Activated naive CD8-positive, alpha-beta T cell (primary cell): Measurements from ENCODE around the gene SEC22A.

ENCODE experiments used
- H3K27ac Mint-ChIP-seq: one replicate; pipeline ENCODE4 v1.8.0; 2021; ENCODE audit warnings: mixed read lengths
- H3K27me3 Mint-ChIP-seq: one replicate; pipeline ENCODE4 v1.8.0; 2021; ENCODE audit warnings: mixed read lengths
- H3K36me3 Mint-ChIP-seq: one replicate; pipeline ENCODE4 v1.8.0; 2021; ENCODE audit warnings: mixed read lengths
- H3K4me1 Mint-ChIP-seq: one replicate; pipeline ENCODE4 v1.8.0; 2021; ENCODE audit warnings: low read depth, mixed read lengths
- H3K4me3 Mint-ChIP-seq: one replicate; pipeline ENCODE4 v1.8.0; 2021; ENCODE audit warnings: mild to moderate bottlenecking, mixed read lengths
- H3K9me3 Mint-ChIP-seq: one replicate; pipeline ENCODE4 v1.8.0; 2021; ENCODE audit warnings: low read depth, mixed read lengths

SEC22A gene

GRCh38 chr3:123267821-123268220, 66.1 kb downstream of the SEC22A start:
- H3K4me3 Mint-ChIP-seq: no peak overlapping the region
- H3K4me1 Mint-ChIP-seq: no peaks in the 10 kb centered on the region
- no peak overlapping the region for H3K27ac Mint-ChIP-seq
- H3K9me3 Mint-ChIP-seq: no peaks in the 10 kb centered on the region
- H3K36me3 Mint-ChIP-seq: peaks cover 36% of the 10 kb centered on the region
- H3K27me3 Mint-ChIP-seq: no peaks in the 10 kb centered on the region

GRCh38 chr3:123270818-123271217, 69.1 kb downstream of the SEC22A start:
- Mint-ChIP-seq H3K36me3 (peaks cover 24% of the 10 kb centered on the region), H3K9me3 (no peaks in the 10 kb centered on the region), H3K27me3 (no peaks in the 10 kb centered on the region), H3K27ac (no peak overlapping the region), H3K4me3 (no peak overlapping the region), H3K4me1 (no peaks in the 10 kb centered on the region)

DNA sequence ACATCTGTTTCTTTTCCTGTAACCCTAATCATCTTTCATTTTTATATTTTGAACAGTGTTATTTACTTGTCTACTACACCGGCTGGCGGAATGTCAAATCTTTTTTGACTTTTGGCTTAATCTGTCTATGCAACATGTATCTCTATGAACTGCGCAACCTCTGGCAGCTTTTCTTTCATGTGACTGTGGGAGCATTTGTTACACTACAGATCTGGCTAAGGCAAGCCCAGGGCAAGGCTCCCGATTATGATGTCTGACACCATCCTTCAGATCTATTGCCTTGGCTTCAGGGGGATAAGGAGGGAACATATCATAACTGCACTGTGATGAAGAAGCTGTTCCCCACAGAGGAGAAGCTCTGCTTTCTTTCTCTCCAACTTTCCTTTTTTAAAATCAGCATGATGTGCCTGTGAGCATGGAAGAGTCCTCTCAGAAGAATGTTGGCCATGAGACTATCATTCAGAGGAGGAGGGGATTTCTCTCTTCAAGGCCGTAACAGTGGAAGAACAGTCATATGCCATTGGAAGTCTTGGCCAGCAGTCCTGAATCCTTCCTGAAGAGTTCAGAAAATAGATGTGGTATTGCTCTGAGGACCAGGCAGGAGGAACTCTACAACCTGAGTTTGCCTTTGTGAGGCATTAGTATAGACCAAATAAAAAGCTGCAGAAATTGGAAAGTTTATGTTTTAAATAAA, 69.9 kb downstream of the SEC22A start:
- Mint-ChIP-seq H3K27me3 (no peaks in the 10 kb centered on the region), H3K4me1 (no peaks in the 10 kb centered on the region)

GRCh38 chr3:123272547-123272946, 70.8 kb downstream of the SEC22A start:
- Mint-ChIP-seq H3K27ac (no peak overlapping the region), H3K4me3 (no peak overlapping the region), H3K4me1 (no peaks in the 10 kb centered on the region), H3K36me3 (peaks cover 14% of the 10 kb centered on the region), H3K9me3 (no peaks in the 10 kb centered on the region), H3K27me3 (no peaks in the 10 kb centered on the region)

More for the DNA sequence above, 69.9 kb downstream of the SEC22A start:
- Mint-ChIP-seq H3K27ac (no peak overlapping the region), H3K9me3 (no peaks in the 10 kb centered on the region), H3K36me3 (peaks cover 18% of the 10 kb centered on the region), H3K4me3 (no peak overlapping the region)

GRCh38 chr3:123275691-123276090, 73.9 kb downstream of the SEC22A start:
- no peak overlapping the region for H3K27ac Mint-ChIP-seq

GRCh38 chr3:123276346-123277006, 74.7 kb downstream of the SEC22A start:
- Mint-ChIP-seq H3K9me3 (no peaks in the 10 kb centered on the region), H3K27me3 (no peaks in the 10 kb centered on the region), H3K4me3 (no peak overlapping the region), H3K27ac (no peak overlapping the region), H3K4me1 (no peaks in the 10 kb centered on the region), H3K36me3 (peaks cover 7% of the 10 kb centered on the region)

More at GRCh38 chr3:123275691-123276090, 73.9 kb downstream of the SEC22A start:
- no peaks in the 10 kb centered on the region for H3K27me3 Mint-ChIP-seq
- H3K36me3 Mint-ChIP-seq: peaks cover 10% of the 10 kb centered on the region
- no peak overlapping the region for H3K4me3 Mint-ChIP-seq
- H3K9me3 Mint-ChIP-seq: no peaks in the 10 kb centered on the region
- H3K4me1 Mint-ChIP-seq: no peaks in the 10 kb centered on the region

- Mint-ChIP-seq H3K4me1 (no peaks in the 10 kb centered on the region), H3K27ac (no peak overlapping the region)
Observed at GRCh38 chr3:123277106-123277505, 75.4 kb downstream of the SEC22A start.

DNA sequence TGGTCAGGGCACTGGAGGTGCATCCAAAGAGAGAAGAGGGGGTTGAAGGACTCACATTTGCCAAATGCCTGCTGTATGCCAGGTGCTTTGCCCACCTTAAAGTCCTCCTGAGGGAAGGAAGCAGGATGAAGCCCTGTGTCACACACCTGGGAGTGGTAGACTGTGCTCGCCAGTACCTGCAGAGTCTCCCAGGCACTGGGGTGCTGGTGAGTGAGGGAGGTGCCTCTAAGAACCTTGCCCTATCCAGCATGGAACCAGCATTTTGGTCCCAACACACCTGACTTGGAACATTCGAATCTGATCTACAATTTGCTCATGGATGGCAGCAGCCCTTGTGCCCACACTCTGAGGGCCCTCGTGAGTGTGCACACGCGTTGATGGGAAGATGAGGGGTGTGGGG, 76.7 kb downstream of the SEC22A start:
- Mint-ChIP-seq H3K27ac (no peak overlapping the region), H3K36me3 (peaks cover 2% of the 10 kb centered on the region), H3K4me1 (no peaks in the 10 kb centered on the region), H3K27me3 (no peaks in the 10 kb centered on the region), H3K4me3 (no peak overlapping the region), H3K9me3 (no peaks in the 10 kb centered on the region)

More at GRCh38 chr3:123277106-123277505, 75.4 kb downstream of the SEC22A start:
- Mint-ChIP-seq H3K36me3 (peaks cover 2% of the 10 kb centered on the region), H3K9me3 (no peaks in the 10 kb centered on the region), H3K4me3 (no peak overlapping the region), H3K27me3 (no peaks in the 10 kb centered on the region)

DNA sequence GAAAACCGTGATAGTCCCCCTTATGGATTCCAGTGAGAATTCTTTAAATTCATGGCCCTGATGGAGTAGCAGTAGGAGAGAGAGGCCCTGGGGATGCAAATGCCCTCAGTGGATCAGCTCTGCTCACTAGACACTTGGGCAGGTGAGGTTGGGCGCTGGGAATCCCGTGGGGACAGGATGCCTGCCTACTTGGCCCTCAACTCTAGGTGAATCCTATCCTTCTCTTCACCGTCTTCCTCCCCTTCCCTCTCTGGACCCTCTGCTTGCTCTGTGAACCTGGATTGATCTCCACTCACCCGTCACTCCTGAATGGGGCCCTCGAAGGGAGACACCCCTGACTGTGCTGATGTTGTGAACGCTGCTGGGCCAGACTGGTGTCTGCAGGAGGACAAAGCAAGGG, 77.4 kb downstream of the SEC22A start:
- Mint-ChIP-seq H3K4me1 (no peaks in the 10 kb centered on the region), H3K4me3 (no peak overlapping the region), H3K27ac (no peak overlapping the region), H3K9me3 (no peaks in the 10 kb centered on the region), H3K36me3 (peaks cover 2% of the 10 kb centered on the region), H3K27me3 (no peaks in the 10 kb centered on the region)

DNA sequence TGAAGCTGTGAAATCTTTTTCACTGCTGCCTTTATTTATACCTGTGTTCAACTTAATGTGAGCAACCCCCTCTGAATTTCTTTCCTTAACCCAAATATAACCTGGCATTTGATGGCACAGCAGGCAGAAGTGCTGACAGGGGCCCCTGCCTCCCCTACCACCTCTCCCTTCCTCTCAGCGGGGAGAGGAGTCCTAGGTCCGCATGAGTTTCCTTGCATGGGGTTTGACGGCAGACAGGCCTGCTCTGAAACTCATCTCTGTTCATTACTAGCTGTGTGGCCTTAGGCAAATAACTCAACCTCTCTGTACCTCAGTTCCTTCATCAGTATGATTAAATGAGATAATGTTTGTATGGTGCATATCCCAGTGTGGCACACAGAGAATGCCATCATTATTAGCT, 79.7 kb downstream of the SEC22A start:
- Mint-ChIP-seq H3K36me3 (peaks cover 2% of the 10 kb centered on the region), H3K4me3 (no peak overlapping the region), H3K27ac (no peak overlapping the region), H3K27me3 (no peaks in the 10 kb centered on the region), H3K4me1 (no peaks in the 10 kb centered on the region), H3K9me3 (no peaks in the 10 kb centered on the region)

- Mint-ChIP-seq H3K4me1 (no peaks in the 10 kb centered on the region), H3K36me3 (peaks cover 2% of the 10 kb centered on the region), H3K9me3 (no peaks in the 10 kb centered on the region), H3K4me3 (no peak overlapping the region), H3K27ac (no peak overlapping the region), H3K27me3 (no peaks in the 10 kb centered on the region)
Observed at GRCh38 chr3:123281929-123282328, 80.2 kb downstream of the SEC22A start.

DNA sequence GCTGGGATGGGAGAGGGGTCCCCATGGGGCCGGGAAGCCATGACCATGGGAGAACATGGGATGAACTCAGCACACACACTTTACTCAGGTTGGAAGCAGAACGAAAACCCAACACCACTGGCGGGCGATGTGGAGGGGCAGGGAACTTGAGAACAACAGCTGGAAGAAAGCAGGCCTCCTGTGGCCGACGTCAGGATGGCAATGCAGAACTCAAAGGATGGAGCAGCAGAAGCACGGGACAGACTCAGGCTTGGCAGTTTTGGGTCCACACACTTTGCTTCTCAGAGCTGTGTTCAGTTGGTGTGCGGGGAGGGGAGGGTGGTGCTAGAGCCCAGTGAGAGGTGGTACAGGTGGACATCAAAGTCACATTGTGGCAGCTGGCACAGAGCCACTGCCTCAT, 80.7 kb downstream of the SEC22A start:
- Mint-ChIP-seq H3K9me3 (no peaks in the 10 kb centered on the region), H3K4me1 (no peaks in the 10 kb centered on the region), H3K27ac (no peak overlapping the region), H3K4me3 (no peak overlapping the region), H3K27me3 (no peaks in the 10 kb centered on the region), H3K36me3 (peaks cover 2% of the 10 kb centered on the region)

GRCh38 chr3:123283074-123283473, 81.3 kb downstream of the SEC22A start:
- Mint-ChIP-seq H3K9me3 (no peaks in the 10 kb centered on the region), H3K36me3 (peaks cover 2% of the 10 kb centered on the region), H3K4me3 (no peak overlapping the region), H3K27ac (no peak overlapping the region), H3K4me1 (no peaks in the 10 kb centered on the region), H3K27me3 (no peaks in the 10 kb centered on the region)

GRCh38 chr3:123283657-123284398, 82.1 kb downstream of the SEC22A start:
- Mint-ChIP-seq H3K27ac (no peak overlapping the region), H3K36me3 (peaks cover 2% of the 10 kb centered on the region), H3K4me1 (no peaks in the 10 kb centered on the region), H3K4me3 (no peak overlapping the region), H3K27me3 (no peaks in the 10 kb centered on the region), H3K9me3 (no peaks in the 10 kb centered on the region)

- no peaks in the 10 kb centered on the region for H3K9me3 Mint-ChIP-seq
- no peaks in the 10 kb centered on the region for H3K4me1 Mint-ChIP-seq
- H3K27me3 Mint-ChIP-seq: no peaks in the 10 kb centered on the region
- no peak overlapping the region for H3K27ac Mint-ChIP-seq
- H3K4me3 Mint-ChIP-seq: no peak overlapping the region
- H3K36me3 Mint-ChIP-seq: peaks cover 2% of the 10 kb centered on the region
Observed at GRCh38 chr3:123284399-123285010, 82.8 kb downstream of the SEC22A start.
